Activated CD8-positive, alpha-beta memory T cell treated with anti-CD3 and anti-CD28 coated beads for 48 hours (primary cell): ENCODE results near the gene NIP7.
"Not testable (repeated sequence)": the region's sequence is repeated elsewhere in the genome, so short reads cannot be mapped to it uniquely, and the experiment has no call there.

Source experiments
- DNase-seq, 3 experiments: peaks; one replicate each; pipeline ENCODE4 v3.0.0-alpha.2; 2020; ENCODE audit warnings: low read depth in 2 of 3, low spot score in 2 of 3

The NIP7 gene

GRCh38 chr16:69340095-69340644 is 598 bp downstream of the NIP7 start:
- DNase-seq: no peak

GRCh38 chr16:69344171-69344570 is 4.6 kb downstream of the NIP7 start:
- no peak for DNase-seq

GRCh38 chr16:69345923-69346322 is 6.4 kb downstream of the NIP7 start:
- no peak for DNase-seq

- DNase-seq: no peak
Observed at GRCh38 chr16:69346683-69347082, 7.1 kb downstream of the NIP7 start.

- no peak for DNase-seq
Observed at GRCh38 chr16:69348222-69348621, 8.7 kb downstream of the NIP7 start.

- no peak for DNase-seq
Observed at GRCh38 chr16:69349536-69349935, 10.0 kb downstream of the NIP7 start.

GRCh38 chr16:69350536-69351133 is 11.1 kb downstream of the NIP7 start:
- no peak for DNase-seq

GRCh38 chr16:69351309-69352027 is 11.9 kb downstream of the NIP7 start, which contains the start of gene TMED6:
TMED6 (minus strand) TSS chr16:69351786; CDS start chr16:69351753, 33 bp downstream.
- DNase-seq: no peak

- DNase-seq: not testable (repeated sequence)
Observed at GRCh38 chr16:69360070-69360469, 20.5 kb downstream of the NIP7 start.

- no peak for DNase-seq
Observed at GRCh38 chr16:69363281-69363717, 23.7 kb downstream of the NIP7 start.

- DNase-seq: no peak
Observed at GRCh38 chr16:69364088-69364487, 24.5 kb downstream of the NIP7 start.

GRCh38 chr16:69365901-69366300 is 26.3 kb downstream of the NIP7 start:
- DNase-seq: no peak

- no peak for DNase-seq
Observed at GRCh38 chr16:69366431-69366830, 26.9 kb downstream of the NIP7 start.

GRCh38 chr16:69367980-69368379 is 28.4 kb downstream of the NIP7 start:
- no peak for DNase-seq

GRCh38 chr16:69368866-69369265 is 29.3 kb downstream of the NIP7 start:
- no peak for DNase-seq

GRCh38 chr16:69371564-69371963 is 32.0 kb downstream of the NIP7 start:
- DNase-seq: no peak

- no peak for DNase-seq
Observed at GRCh38 chr16:69373019-69373418, 33.4 kb downstream of the NIP7 start.

GRCh38 chr16:69376393-69377059 is 37.0 kb downstream of the NIP7 start:
- no peak for DNase-seq

GRCh38 chr16:69378036-69378435 is 38.5 kb downstream of the NIP7 start:
- no peak for DNase-seq

GRCh38 chr16:69378760-69379159 is 39.2 kb downstream of the NIP7 start:
- DNase-seq: no peak

GRCh38 chr16:69381231-69381630 is 41.7 kb downstream of the NIP7 start:
- no peak for DNase-seq

- no peak for DNase-seq
Observed at GRCh38 chr16:69382421-69382820, 42.8 kb downstream of the NIP7 start.
